Smooth muscle cell (in vitro differentiated cells): ENCODE data around the gene CFAP251. TPM values are rescaled to one million over a fixed set of nuclear protein-coding genes. Genes with fewer than 3 reads are reported as not detected.

ENCODE experiments used
- DNase-seq: peaks from one replicate; lab custom pipeline; 2025; ENCODE audit not compliant: unreplicated experiment; lab: John Stamatoyannopoulos, UW
- H2AFZ ChIP-seq: fragments of 200-600 bp; sonication (generic); 2 replicates; pipeline ENCODE4 v1.6.0; 2016; ENCODE audit warnings: antibody characterized with exemption, low read depth, mild to moderate bottlenecking
- H3F3A ChIP-seq: fragments of 200-600 bp; sonication (generic); 2 replicates; pipeline ENCODE4 v1.6.0; 2017; ENCODE audit warnings: antibody characterized with exemption, low read depth
- H3K27ac ChIP-seq: fragments of 200-600 bp; sonication (generic); 2 replicates; pipeline ENCODE4 v1.5.1; 2016; ENCODE audit warnings: low read depth, mild to moderate bottlenecking
- H3K27me3 ChIP-seq: fragments of 200-600 bp; sonication (generic); 2 replicates; pipeline ENCODE4 v1.6.1; 2016; ENCODE audit warnings: low read depth, mild to moderate bottlenecking
- H3K36me3 ChIP-seq: fragments of 200-600 bp; sonication (generic); 2 replicates; pipeline ENCODE4 v1.5.1; 2016; ENCODE audit warnings: low read depth
- H3K4me1 ChIP-seq: fragments of 200-600 bp; sonication (generic); 2 replicates; pipeline ENCODE4 v1.5.1; 2016; ENCODE audit warnings: low read depth
- H3K4me2 ChIP-seq: fragments of 200-600 bp; sonication (generic); 2 replicates; pipeline ENCODE4 v1.6.0; 2016; ENCODE audit warnings: mild to moderate bottlenecking
- H3K4me3 ChIP-seq: fragments of 200-600 bp; sonication (generic); 2 replicates; pipeline ENCODE4 v1.5.1; 2016; ENCODE audit warnings: mild to moderate bottlenecking
- H3K79me2 ChIP-seq: fragments of 200-600 bp; sonication (generic); 2 replicates; pipeline ENCODE4 v1.6.0; 2016; ENCODE audit warnings: low read depth, mild to moderate bottlenecking
- H3K9ac ChIP-seq: fragments of 200-600 bp; sonication (generic); 2 replicates; pipeline ENCODE4 v1.6.0; 2016; ENCODE audit warnings: low read depth
- H3K9me3 ChIP-seq: fragments of 200-600 bp; sonication (generic); replicated peaks from 2 replicates; pipeline ENCODE4 v1.5.1; 2016; ENCODE audit warnings: low read depth
- H4K20me1 ChIP-seq: fragments of 200-600 bp; sonication (generic); 2 replicates; pipeline ENCODE4 v1.6.0; 2016; ENCODE audit warnings: low read depth
- WGBS: methylation state at CpG from one replicate; pipeline ENCODE4 v1.1.7; 2016; ENCODE audit warnings: low lambda C conversion rate; 5-methylcytosine and 5-hydroxymethylcytosine counted together
- polyA plus RNA-seq: library from polyadenylated mRNA; unstranded; fragments of >200 nt; fragmentation: Nextera tagmentation; extraction: Ambion mirVana; gene quantifications from 2 replicates; pipeline ENCODE4 v1.2.1, GENCODE V29; 2016
- total RNA-seq: library from RNA; depleted of rRNA; stranded (reverse); fragments of >200 nt; gene quantifications from 2 replicates; pipeline ENCODE4 v1.2.3, GENCODE V29; 2014
- TF ChIP-seq, protein P1 (sequence below): fragments of 200-600 bp; sonication (generic); IDR thresholded peaks from 2 replicates; pipeline ENCODE4 v1.5.1; 2017; ENCODE audit warnings: borderline replicate concordance, mild to moderate bottlenecking, antibody characterized with exemption; ENCODE audit not compliant: insufficient read depth, poor library complexity, severe bottlenecking

Gene CFAP251
- total and polyA plus RNA-seq, 2 experiments from 2014 or later, result 1.2 to 5.0 TPM

DNA sequence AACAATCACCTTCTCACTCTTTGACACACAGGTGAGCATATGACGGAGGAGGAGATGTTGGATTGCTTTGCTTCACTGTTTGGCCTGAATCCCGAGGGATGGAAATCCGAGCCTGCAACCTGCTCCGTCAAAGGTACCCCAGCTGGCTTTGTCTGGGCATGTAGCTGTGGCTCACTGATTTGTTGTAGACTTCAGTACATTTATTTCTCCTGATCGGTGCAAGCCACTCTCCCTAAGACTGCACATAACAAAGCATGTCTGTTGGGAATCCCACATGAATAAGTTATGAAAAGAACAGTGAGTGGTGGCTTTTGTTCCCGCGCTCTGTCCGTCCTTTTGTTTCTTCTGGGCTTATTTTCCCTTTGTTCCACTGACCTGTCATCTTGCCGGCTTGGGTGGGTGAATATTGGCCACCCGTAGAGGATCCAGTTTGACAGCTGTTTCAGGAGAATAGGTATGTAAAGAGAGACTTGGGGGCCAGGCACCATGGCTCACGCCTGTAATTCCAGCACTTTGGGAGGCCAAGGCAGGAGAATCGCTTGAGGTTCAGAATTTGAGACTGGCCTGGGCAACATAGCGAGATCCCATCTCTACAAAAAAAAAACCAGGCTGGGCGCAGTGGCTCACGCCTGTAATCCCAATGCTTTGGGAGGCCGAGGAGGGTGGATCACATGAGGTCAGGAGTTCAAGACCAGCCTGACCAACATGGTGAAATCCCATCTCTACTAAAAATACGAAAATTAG is 83.2 kb downstream of the CFAP251 start:
- Histone ChIP-seq H3K4me1 (no peaks in the 10 kb centered on the region), H3K4me3 (no peak overlapping the region), H3K9ac (no peak overlapping the region), H3K27me3 (no peaks in the 10 kb centered on the region), H3K27ac (no peak overlapping the region), H4K20me1 (no peaks in the 10 kb centered on the region), H3F3A (no peaks in the 10 kb centered on the region), H3K4me2 (no peak overlapping the region), H3K79me2 (no peaks in the 10 kb centered on the region), H3K9me3 (no peaks in the 10 kb centered on the region), H2AFZ (no peak overlapping the region), H3K36me3 (no peaks in the 10 kb centered on the region)
- TF ChIP-seq, protein P1, sequence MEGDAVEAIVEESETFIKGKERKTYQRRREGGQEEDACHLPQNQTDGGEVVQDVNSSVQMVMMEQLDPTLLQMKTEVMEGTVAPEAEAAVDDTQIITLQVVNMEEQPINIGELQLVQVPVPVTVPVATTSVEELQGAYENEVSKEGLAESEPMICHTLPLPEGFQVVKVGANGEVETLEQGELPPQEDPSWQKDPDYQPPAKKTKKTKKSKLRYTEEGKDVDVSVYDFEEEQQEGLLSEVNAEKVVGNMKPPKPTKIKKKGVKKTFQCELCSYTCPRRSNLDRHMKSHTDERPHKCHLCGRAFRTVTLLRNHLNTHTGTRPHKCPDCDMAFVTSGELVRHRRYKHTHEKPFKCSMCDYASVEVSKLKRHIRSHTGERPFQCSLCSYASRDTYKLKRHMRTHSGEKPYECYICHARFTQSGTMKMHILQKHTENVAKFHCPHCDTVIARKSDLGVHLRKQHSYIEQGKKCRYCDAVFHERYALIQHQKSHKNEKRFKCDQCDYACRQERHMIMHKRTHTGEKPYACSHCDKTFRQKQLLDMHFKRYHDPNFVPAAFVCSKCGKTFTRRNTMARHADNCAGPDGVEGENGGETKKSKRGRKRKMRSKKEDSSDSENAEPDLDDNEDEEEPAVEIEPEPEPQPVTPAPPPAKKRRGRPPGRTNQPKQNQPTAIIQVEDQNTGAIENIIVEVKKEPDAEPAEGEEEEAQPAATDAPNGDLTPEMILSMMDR, result no peak
- DNase-seq, result no peak
- 85% methylated on average over 17 of the region's 17 CpGs for WGBS

DNA sequence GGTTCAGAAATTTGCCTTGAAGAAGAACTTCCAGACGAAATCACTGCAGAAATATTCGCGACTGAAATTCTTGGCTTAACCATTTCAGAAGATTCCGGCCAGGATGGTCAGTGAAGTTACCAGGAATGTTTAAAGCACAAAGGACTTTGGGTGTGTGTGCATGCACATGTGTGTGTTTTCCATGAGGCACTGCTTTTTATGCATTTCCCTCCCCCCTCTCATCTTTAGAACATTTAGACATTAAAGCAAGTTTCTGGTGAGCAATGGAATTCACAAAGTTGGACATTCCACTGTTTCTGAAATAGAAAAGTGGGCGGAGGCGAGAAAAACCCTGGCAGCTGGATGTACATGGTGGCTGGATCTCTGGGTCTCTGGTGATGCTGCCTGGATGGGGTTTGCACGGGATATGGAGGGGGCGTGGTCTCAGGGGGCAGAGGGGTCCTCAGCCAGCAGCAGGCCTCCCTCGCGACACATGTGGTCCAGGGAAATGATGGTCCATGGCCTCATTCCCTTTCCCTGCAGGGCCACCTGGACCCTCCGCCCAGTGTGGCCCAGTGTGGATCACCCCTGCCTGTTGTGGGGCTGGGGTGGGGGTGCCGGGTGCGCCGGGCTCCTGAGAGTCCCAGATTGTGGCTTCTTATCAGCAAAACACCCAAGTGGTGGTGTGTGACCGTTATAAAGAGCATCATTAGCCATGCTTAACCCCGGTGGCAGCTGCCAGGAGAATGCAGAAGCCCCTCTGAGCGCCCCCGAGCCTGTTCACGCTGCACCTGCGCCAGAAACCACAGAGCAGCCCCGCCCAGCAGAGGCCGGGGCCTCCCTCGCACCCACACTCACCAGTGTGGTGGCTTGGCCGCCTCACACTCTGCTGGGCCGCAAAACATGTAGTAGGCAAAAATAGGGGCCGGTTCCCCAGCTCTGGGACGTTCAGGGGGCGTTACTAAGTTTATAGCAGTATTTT is 85.5 kb downstream of the CFAP251 start:
- WGBS, result 91% methylated on average over 28 of the region's 28 CpGs
- TF ChIP-seq, protein P1, result no peak
- no peaks in the 10 kb centered on the region for H3K4me1 ChIP-seq
- H3K27ac ChIP-seq, result no peak overlapping the region
- no peaks in the 10 kb centered on the region for H3K79me2 ChIP-seq
- no peak overlapping the region for H3K4me3 ChIP-seq
- H3K27me3 ChIP-seq, result no peaks in the 10 kb centered on the region
- no peaks in the 10 kb centered on the region for H3K36me3 ChIP-seq
- no peak overlapping the region for H2AFZ ChIP-seq
- DNase-seq, result no peak
- H3F3A ChIP-seq, result no peaks in the 10 kb centered on the region
- H3K9ac ChIP-seq, result no peak overlapping the region
- no peaks in the 10 kb centered on the region for H4K20me1 ChIP-seq
- no peak overlapping the region for H3K4me2 ChIP-seq
- no peaks in the 10 kb centered on the region for H3K9me3 ChIP-seq

DNA sequence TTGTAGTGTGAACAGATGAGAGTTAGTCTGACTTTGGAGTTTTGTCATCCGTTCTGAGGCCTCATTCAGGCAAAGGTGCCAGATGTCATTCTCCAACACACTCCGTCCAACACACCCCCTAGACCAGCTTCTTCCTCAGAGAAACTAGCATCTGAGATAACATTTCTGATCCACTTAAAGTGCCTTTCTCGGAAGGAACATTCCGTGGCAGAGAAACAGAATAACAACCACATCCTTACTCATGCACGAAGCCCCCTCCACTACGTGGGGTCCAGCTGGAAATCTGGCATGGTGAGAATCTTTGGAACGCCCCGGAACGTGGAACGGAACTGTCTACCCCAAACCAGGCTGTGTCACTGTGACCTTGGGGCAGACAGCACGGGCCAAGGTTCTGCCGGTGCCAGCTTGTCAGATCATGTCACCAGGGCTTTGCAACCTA is 86.3 kb downstream of the CFAP251 start:
- no peaks in the 10 kb centered on the region for H3K79me2 ChIP-seq
- H3K27me3 ChIP-seq, result no peaks in the 10 kb centered on the region
- no peak for DNase-seq
- no peaks in the 10 kb centered on the region for H3K4me1 ChIP-seq
- TF ChIP-seq, protein P1, result no peak
- 92% methylated on average over 12 of the region's 12 CpGs for WGBS
- no peaks in the 10 kb centered on the region for H3K9me3 ChIP-seq
- H3K4me2 ChIP-seq, result no peak overlapping the region
- no peaks in the 10 kb centered on the region for H3K36me3 ChIP-seq
- H3K27ac ChIP-seq, result no peak overlapping the region
- no peak overlapping the region for H3K4me3 ChIP-seq
- no peaks in the 10 kb centered on the region for H3F3A ChIP-seq
- no peak overlapping the region for H2AFZ ChIP-seq
- no peak overlapping the region for H3K9ac ChIP-seq
- no peaks in the 10 kb centered on the region for H4K20me1 ChIP-seq
